ENCODE data around the gene VPS37D.
"Not testable (repeated sequence)": the region's sequence is repeated elsewhere in the genome, so short reads cannot be mapped to it uniquely, and the experiment has no call there.

Gene VPS37D

GRCh38 chr7:73674468-73675124, 7.0 kb downstream of the VPS37D start:
- no peaks in the 10 kb centered on the region for H3K9me3 ChIP-seq (ENCODE audit: insufficient read depth, low read depth, low read length)

GRCh38 chr7:73676062-73676461, 8.4 kb downstream of the VPS37D start:
- H3K36me3 ChIP-seq (ENCODE audit: insufficient read depth, low read length); H3K9me2 ChIP-seq (replicated peaks; ENCODE audit: low read depth, low read length); H3K9me3 ChIP-seq (ENCODE audit: insufficient read depth, low read depth, low read length); H3K27me3 ChIP-seq (ENCODE audit: insufficient read depth, low read length, poor library complexity, severe bottlenecking); H3K4me1 ChIP-seq (ENCODE audit: insufficient read depth, low read length, poor library complexity, severe bottlenecking); H2AFZ ChIP-seq (ENCODE audit: low read length); H3K4me3 ChIP-seq (ENCODE audit: low read length, poor library complexity, severe bottlenecking); H3K9ac ChIP-seq (ENCODE audit: low read depth, low read length, poor library complexity, severe bottlenecking); H4K20me1 ChIP-seq (ENCODE audit: insufficient read depth, low read length, poor library complexity, severe bottlenecking); H3F3A ChIP-seq (ENCODE audit: low read depth); H3K4me2 ChIP-seq (ENCODE audit: low read depth, low read length, poor library complexity, severe bottlenecking): not testable (repeated sequence)
- peaks cover 15% of the 10 kb centered on the region for H3K79me2 ChIP-seq (ENCODE audit: insufficient read depth, low read length)

More at GRCh38 chr7:73674468-73675124, 7.0 kb downstream of the VPS37D start:
- no peak overlapping the region for H2AFZ ChIP-seq (ENCODE audit: low read length)
- peaks cover 3% of the 10 kb centered on the region for H4K20me1 ChIP-seq (ENCODE audit: insufficient read depth, low read length, poor library complexity, severe bottlenecking)
- H3F3A ChIP-seq (ENCODE audit: low read depth) = no peaks in the 10 kb centered on the region
- no peaks in the 10 kb centered on the region for H3K9me2 ChIP-seq (replicated peaks; ENCODE audit: low read depth, low read length)
- no peaks in the 10 kb centered on the region for H3K4me1 ChIP-seq (ENCODE audit: insufficient read depth, low read length, poor library complexity, severe bottlenecking)
- H3K79me2 ChIP-seq (ENCODE audit: insufficient read depth, low read length) = peaks cover 4% of the 10 kb centered on the region; the same call in 1 of the 2 replicates
- no peak overlapping the region for H3K9ac ChIP-seq (ENCODE audit: low read depth, low read length, poor library complexity, severe bottlenecking)
- H3K4me2 ChIP-seq (ENCODE audit: low read depth, low read length, poor library complexity, severe bottlenecking) = no peak overlapping the region
- TF ChIP-seq CTCF (conservative IDR thresholded peaks at IDR 0.05; ENCODE audit: low read length) = no peak
- no peak for TF ChIP-seq EZH2phosphoT487 (IDR thresholded peaks at IDR 0.05; ENCODE audit: borderline replicate concordance)
- no peaks in the 10 kb centered on the region for H3K36me3 ChIP-seq (ENCODE audit: insufficient read depth, low read length)
- H3K27me3 ChIP-seq (ENCODE audit: insufficient read depth, low read length, poor library complexity, severe bottlenecking) = no peaks in the 10 kb centered on the region
- H3K4me3 ChIP-seq (ENCODE audit: low read length, poor library complexity, severe bottlenecking) = no peak overlapping the region

- Histone ChIP-seq H2AFZ (ENCODE audit: low read length) (no peak overlapping the region), H3K9me3 (ENCODE audit: insufficient read depth, low read depth, low read length) (no peaks in the 10 kb centered on the region), H3K4me2 (ENCODE audit: low read depth, low read length, poor library complexity, severe bottlenecking) (no peak overlapping the region), H3K9ac (ENCODE audit: low read depth, low read length, poor library complexity, severe bottlenecking) (no peak overlapping the region), H3K9me2 (replicated peaks; ENCODE audit: low read depth, low read length) (no peaks in the 10 kb centered on the region), H3K4me3 (ENCODE audit: low read length, poor library complexity, severe bottlenecking) (no peak overlapping the region), H4K20me1 (ENCODE audit: insufficient read depth, low read length, poor library complexity, severe bottlenecking) (peaks cover 12% of the 10 kb centered on the region), H3K36me3 (ENCODE audit: insufficient read depth, low read length) (no peaks in the 10 kb centered on the region), H3K4me1 (ENCODE audit: insufficient read depth, low read length, poor library complexity, severe bottlenecking) (peaks cover 14% of the 10 kb centered on the region), H3F3A (ENCODE audit: low read depth) (no peaks in the 10 kb centered on the region), H3K27me3 (ENCODE audit: insufficient read depth, low read length, poor library complexity, severe bottlenecking) (no peaks in the 10 kb centered on the region), H3K79me2 (ENCODE audit: insufficient read depth, low read length) (peaks cover 40% of the 10 kb centered on the region)
- no peak for TF ChIP-seq CTCF (conservative IDR thresholded peaks at IDR 0.05; ENCODE audit: low read length)
- TF ChIP-seq EZH2phosphoT487 (IDR thresholded peaks at IDR 0.05; ENCODE audit: borderline replicate concordance) = no peak
These were observed 11.2 kb downstream of the VPS37D start for GRCh38 chr7:73678862-73679261.

GRCh38 chr7:73679709-73680108, 12.1 kb downstream of the VPS37D start:
- Histone ChIP-seq H2AFZ (ENCODE audit: low read length) (no peak overlapping the region), H3K36me3 (ENCODE audit: insufficient read depth, low read length) (no peaks in the 10 kb centered on the region), H3K27me3 (ENCODE audit: insufficient read depth, low read length, poor library complexity, severe bottlenecking) (no peaks in the 10 kb centered on the region), H3K9me3 (ENCODE audit: insufficient read depth, low read depth, low read length) (no peaks in the 10 kb centered on the region), H3F3A (ENCODE audit: low read depth) (no peaks in the 10 kb centered on the region), H3K4me3 (ENCODE audit: low read length, poor library complexity, severe bottlenecking) (no peak overlapping the region), H3K4me2 (ENCODE audit: low read depth, low read length, poor library complexity, severe bottlenecking) (no peak overlapping the region), H3K9me2 (replicated peaks; ENCODE audit: low read depth, low read length) (no peaks in the 10 kb centered on the region), H3K4me1 (ENCODE audit: insufficient read depth, low read length, poor library complexity, severe bottlenecking) (peaks cover 14% of the 10 kb centered on the region), H4K20me1 (ENCODE audit: insufficient read depth, low read length, poor library complexity, severe bottlenecking) (peaks cover 17% of the 10 kb centered on the region), H3K79me2 (ENCODE audit: insufficient read depth, low read length) (peaks cover 48% of the 10 kb centered on the region), H3K9ac (ENCODE audit: low read depth, low read length, poor library complexity, severe bottlenecking) (no peak overlapping the region)
- TF ChIP-seq EZH2phosphoT487 (IDR thresholded peaks at IDR 0.05; ENCODE audit: borderline replicate concordance) (no peak), CTCF (conservative IDR thresholded peaks at IDR 0.05; ENCODE audit: low read length) (no peak)
